Measurements from ENCODE around the gene AFF3.
"Not testable (repeated sequence)": the region's sequence is repeated elsewhere in the genome, so short reads cannot be mapped to it uniquely, and the experiment has no call there.

The AFF3 gene

GRCh38 chr2:100142393-100142792, at the start of gene AFF3:
AFF3 (minus strand) TSS chr2:100142590; CDS start chr2:100104454, 38,136 bp downstream.
- peak; percentile 34 for DNase-seq

- DNase-seq = no peak
Measured at GRCh38 chr2:100189387-100189786, 47.0 kb upstream of the AFF3 start.

- no peak for DNase-seq
Measured at GRCh38 chr2:100188326-100188725, 45.9 kb upstream of the AFF3 start.

GRCh38 chr2:100186126-100186525, 43.7 kb upstream of the AFF3 start:
- DNase-seq = no peak

GRCh38 chr2:100185516-100185915, 43.1 kb upstream of the AFF3 start:
- DNase-seq = no peak

GRCh38 chr2:100185105-100185504, 42.7 kb upstream of the AFF3 start:
- DNase-seq = no peak

GRCh38 chr2:100184055-100184737, 41.8 kb upstream of the AFF3 start:
- no peak for DNase-seq

GRCh38 chr2:100182494-100183361, 40.3 kb upstream of the AFF3 start:
- DNase-seq = no peak

GRCh38 chr2:100180503-100180902, 38.1 kb upstream of the AFF3 start:
- DNase-seq = no peak

- DNase-seq = no peak
Measured at GRCh38 chr2:100179806-100180205, 37.4 kb upstream of the AFF3 start.

GRCh38 chr2:100178864-100179263, 36.5 kb upstream of the AFF3 start:
- DNase-seq = no peak

GRCh38 chr2:100178085-100178788, 35.8 kb upstream of the AFF3 start:
- no peak for DNase-seq

GRCh38 chr2:100176925-100177324, 34.5 kb upstream of the AFF3 start:
- no peak for DNase-seq

GRCh38 chr2:100174026-100174431, 31.6 kb upstream of the AFF3 start:
- DNase-seq = no peak

GRCh38 chr2:100166701-100167100, 24.3 kb upstream of the AFF3 start:
- DNase-seq = no peak

- no peak for DNase-seq
Measured at GRCh38 chr2:100163605-100164004, 21.2 kb upstream of the AFF3 start.

- no peak for DNase-seq
Measured at GRCh38 chr2:100161945-100162620, 19.7 kb upstream of the AFF3 start.

GRCh38 chr2:100160396-100160795, 18.0 kb upstream of the AFF3 start:
- no peak for DNase-seq

GRCh38 chr2:100151832-100152231, 9.4 kb upstream of the AFF3 start:
- not testable (repeated sequence) for DNase-seq

- DNase-seq = no peak
Measured at GRCh38 chr2:100151310-100151709, 8.9 kb upstream of the AFF3 start.

- no peak for DNase-seq
Measured at GRCh38 chr2:100148883-100149282, 6.5 kb upstream of the AFF3 start.

GRCh38 chr2:100146657-100146960, 4.2 kb upstream of the AFF3 start:
- no peak for DNase-seq

Data from activated gamma-delta T cell treated with Interleukin-2 at 50 U/mL for 16 hours (primary cell).